Skin of body (tissue), 2 donors: ENCODE measurements around the gene NUP54. TPM values are rescaled to one million over a fixed set of nuclear protein-coding genes. Genes with fewer than 3 reads are reported as not detected.

Experiments used
- DNase-seq: peaks from one replicate; lab custom pipeline; 2025; lab: John Stamatoyannopoulos, UW
- total RNA-seq: library from RNA; depleted of rRNA; stranded (reverse); fragments of >200 nt; gene quantifications from one replicate; pipeline ENCODE4 v1.2.3, GENCODE V29; 2014

The NUP54 gene, protein sequence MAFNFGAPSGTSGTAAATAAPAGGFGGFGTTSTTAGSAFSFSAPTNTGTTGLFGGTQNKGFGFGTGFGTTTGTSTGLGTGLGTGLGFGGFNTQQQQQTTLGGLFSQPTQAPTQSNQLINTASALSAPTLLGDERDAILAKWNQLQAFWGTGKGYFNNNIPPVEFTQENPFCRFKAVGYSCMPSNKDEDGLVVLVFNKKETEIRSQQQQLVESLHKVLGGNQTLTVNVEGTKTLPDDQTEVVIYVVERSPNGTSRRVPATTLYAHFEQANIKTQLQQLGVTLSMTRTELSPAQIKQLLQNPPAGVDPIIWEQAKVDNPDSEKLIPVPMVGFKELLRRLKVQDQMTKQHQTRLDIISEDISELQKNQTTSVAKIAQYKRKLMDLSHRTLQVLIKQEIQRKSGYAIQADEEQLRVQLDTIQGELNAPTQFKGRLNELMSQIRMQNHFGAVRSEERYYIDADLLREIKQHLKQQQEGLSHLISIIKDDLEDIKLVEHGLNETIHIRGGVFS
- 60.4 TPM for total RNA-seq

DNA sequence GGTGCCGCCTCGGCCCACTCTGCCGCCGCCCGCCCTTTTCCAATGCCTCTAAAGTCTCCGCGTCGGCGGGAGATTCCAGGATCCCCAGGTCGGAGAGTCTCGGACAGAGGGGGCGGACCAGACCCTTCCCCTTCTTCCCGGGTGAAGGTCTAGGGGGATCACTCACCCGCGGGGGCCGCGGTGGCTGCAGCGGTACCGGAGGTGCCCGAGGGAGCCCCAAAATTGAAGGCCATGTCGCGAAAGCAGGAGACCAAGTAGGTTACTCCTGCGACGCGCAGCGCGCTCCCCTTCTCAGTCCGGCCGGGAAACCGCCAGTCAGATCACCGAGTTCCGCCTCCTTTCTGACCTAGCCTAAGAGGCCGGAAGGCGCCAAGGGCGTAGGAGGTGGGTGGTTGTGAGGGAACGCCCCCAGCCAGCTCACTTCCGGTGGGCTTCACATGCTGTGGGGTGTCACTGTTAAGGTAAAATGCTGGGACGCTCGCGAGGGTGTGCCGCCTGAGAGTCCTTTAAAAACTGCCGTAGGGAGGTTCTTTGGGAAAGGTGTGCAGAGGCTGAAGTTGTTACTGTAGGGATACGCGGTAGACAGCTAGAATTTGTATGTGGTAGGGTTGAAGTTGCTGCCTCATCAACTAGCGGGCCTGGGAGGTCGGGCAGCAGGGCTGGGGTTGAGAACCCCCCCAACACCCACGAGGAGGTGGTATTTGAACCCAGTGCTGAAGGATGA, at the start of gene NUP54:
Gene NUP54, minus strand, starts transcription at position 256 of the 724 bp plus-strand sequence. Its CDS starts 23 bp downstream, at position 233.
- peak; percentile 98 for DNase-seq

DNA sequence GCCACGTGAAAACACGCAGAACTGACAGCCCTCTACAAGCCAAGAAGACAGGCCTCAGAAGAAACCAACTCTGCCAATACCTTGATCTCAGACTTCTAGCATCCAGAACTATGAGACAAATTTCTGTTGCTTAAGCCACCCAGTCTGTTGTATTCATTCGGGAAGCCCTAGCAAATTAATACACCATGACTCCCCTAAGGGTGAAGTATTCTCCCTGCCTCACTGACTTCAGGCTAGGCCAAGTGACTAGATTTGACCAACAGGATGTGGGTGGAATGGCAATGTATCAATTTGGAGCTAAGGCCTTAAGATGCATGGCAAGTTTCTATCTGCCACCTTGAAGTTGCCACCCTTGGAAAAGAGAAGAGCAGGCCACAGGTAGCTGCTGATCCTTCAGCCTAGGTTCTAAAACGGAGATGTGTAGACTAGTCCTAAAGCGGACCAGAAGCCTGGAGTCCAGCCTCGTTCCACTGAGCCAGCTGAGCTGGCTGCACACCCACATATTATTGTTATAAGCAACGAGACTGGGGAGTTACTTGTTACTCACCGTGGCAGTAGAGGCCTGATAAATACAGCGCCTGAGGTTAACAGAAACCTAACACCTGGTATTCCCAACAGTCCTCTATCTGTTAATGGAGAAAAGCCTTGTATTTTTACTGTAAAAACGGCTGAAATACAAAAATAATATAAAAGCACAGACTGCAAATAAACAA, 49.0 kb upstream of the NUP54 start:
- DNase-seq = no peak

DNA sequence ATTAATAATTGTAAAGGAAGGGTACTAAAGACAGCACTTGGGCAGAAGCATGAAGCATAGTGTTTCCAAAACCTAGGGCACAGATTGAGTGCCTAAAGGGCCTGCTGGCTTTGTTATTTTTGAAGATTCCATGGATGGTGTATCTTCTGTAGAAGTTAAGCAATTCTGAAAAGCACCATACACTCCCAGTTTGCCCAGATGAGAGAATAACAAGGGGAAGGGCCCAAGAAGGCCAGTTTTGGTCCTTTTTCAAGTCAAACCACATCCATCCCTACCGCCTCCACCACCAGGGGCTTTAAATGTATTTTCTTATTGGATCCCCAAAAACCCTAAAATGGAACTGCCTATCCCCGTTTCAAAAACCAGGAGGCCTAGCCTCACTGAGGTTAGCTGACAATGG, 48.2 kb upstream of the NUP54 start:
- no peak for DNase-seq

DNA sequence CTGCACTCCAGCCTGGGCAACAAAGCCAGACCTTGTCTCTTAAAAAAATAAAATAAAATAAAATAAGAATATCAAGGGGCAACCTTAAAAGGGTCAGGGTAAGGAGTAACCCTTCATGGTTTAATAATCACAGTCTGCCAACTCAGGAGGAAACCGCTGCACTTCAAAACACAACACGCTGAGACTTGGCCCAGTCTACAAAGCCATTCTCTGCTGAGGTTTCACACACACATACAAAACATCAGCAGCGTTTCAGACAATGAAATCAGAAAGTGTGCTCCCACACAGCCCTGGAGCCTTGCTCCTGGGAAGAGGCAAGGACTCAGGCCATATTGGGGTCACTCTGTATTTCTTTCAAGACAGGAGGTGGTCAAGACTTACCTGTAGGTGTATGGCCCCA, 47.1 kb upstream of the NUP54 start:
- no peak for DNase-seq

DNA sequence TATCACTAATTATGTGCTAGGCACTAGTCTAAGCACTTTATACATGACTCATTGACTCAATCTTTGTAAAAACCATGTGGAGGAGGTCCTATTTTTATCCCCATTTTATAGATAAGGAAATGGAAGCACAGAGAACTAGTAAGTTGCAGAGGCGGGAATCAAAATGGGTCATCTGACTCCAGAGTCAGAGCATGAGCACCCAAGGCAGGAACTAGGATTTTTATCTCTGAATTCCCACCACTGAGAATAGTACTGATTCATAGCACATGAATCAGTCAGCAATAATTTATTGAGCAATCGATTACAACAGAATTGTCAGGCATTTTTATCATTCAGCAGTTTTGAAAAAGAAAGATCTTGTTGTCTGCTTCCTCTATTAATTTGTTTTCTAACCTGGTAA, 46.1 kb upstream of the NUP54 start:
- no peak for DNase-seq

DNA sequence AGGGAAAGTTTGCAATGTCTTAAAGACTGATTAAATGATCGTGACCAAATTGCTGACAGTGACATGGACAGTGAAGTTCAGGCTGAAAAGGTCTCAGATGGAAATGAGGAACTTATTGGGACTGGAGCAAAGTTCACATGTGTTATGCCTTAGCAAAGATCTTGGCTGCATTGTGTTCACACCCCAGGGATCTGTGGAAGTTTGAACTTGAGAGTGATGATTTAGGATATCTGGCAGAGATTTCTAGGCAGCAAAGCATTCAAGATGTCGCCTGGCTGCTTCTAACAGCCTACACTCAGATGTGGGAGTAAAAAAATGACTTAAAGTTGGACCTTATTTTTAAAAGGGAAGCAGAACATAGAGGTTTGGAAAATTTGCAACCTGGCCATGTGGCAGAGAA, 44.0 kb upstream of the NUP54 start:
- DNase-seq = no peak

DNA sequence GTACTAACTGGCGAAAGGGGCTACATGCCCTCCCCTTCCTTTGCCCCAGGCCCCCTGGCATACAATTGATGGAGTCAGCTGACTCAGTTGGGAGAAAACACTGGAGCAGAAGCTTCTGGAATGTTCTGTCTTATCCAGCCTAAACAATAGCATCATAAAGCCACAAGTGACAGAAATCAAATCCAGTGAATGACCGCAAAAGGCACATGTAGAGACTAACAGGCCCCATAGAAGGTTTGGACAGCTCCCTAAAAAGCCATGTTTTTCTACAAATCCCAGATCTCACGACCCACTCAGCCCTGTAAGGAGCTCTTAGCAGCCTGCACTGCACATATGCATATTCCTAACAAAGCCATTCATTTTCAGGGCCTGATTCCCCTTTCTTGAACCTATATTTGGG, 40.4 kb upstream of the NUP54 start:
- no peak for DNase-seq

DNA sequence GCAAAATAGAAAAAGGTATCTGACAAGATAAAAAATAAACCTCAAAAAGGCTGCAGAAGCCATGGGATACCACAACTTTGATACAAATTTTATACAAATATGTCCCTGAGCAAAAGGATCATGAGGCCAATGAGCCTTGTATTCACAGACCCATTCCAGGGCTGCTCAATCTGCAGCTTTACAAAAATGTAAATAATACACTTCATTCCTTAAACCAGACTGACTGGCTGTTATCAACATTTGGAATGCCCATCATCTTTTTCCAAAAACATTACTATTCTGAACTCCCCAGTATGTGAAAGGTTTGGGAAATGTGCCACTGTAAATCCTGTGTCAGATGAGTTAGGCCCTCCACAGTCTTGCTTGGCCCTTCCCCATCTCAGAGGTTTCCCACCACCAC, 40.0 kb upstream of the NUP54 start:
- no peak for DNase-seq

DNA sequence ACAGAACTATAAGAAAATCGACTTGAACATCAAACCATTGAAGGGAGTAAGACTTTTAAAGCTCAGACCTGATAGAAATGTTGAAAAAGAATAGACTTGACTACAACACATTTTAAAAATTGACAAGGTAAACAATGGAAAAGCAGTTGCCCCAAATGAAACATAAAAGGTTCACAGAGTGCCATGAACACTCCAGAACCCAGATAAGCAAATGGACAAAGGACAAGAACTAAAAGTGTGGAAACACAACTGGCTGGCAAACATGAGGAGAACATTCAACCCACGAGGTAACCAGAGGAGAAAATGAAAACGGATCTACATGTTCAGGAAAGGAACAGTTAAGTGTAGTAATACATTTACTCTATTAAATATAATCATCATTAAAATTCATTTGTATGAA, 39.0 kb upstream of the NUP54 start:
- DNase-seq = no peak

DNA sequence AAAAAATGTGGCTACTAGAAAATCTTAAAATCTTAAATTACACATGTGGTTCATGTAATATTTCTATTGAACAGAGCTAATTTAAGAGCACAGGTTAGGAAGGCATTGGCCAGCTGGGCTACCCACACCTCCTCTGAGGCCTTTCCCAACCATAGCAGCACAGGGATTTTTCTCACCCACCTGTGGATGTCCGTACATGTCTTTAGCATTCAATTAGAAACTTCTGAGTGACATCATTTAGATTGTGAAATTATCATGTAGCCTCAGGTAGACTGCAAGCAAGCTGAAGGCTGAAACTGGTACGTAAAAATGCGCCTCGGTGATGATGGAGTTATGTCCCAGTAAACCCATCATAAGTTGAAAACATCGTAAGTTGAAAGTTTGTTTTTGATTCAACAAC, 34.3 kb upstream of the NUP54 start:
- no peak for DNase-seq

DNA sequence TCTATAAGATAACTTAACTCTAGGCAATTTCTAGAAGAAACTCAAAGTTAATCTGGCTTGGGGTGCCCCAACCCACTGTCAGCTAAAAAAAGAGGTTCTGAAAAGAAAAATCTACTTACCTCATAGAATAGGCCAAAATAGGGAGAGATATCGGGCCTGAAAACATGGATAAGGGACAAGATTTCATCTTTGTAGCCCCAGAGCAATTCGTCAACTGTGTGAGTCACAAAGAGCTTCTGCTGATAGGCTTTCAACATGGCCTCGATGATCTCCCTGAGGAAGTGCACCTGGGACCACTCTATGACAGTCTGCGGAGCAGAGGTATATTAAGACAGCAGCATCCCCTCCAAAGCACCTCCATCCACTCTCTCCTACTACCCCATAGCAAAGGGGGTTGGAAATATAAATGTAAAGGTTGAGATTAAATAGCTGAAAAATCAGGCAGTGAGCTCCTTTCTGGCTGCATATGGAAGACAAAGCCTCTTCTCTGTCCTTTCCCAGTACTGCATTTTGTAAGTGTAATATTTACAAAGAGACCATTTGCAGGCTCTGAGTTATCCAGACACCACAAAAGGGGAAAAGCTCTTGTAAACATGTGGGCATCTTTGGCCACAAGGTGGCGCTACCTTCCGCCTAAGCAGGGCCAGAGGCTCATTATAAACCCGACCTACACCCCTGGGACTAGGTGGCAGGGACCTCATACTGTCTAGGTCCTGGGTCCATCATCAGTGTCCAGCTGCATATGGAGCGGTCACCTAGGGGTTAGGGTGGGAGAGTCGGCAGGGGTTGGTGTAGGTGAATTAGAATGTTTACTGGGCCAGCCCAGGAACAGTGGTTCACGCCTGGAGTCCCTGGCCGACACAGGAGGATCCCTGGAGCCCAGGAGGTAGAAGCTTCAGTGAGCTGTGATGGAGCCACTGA, 31.5 kb upstream of the NUP54 start:
- DNase-seq = no peak

DNA sequence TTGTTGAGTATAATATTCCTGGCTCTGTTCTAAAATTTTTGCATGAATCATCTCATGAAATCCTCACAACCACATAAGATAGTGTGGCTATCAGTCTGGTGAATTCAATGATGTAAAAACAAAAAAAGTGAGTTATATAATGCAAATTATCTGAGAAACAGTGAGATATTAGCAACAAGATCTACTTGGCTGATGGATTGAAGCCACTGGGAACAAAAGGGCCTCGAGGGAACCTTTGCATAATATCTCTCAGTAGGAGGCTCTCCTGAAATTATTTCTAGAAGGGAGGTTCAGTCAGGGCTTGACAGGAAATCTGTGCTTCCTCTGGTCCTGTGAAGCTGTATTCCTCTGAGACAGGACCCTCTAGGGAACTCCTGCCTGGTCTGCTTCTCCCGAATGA, 30.1 kb upstream of the NUP54 start:
- no peak for DNase-seq

DNA sequence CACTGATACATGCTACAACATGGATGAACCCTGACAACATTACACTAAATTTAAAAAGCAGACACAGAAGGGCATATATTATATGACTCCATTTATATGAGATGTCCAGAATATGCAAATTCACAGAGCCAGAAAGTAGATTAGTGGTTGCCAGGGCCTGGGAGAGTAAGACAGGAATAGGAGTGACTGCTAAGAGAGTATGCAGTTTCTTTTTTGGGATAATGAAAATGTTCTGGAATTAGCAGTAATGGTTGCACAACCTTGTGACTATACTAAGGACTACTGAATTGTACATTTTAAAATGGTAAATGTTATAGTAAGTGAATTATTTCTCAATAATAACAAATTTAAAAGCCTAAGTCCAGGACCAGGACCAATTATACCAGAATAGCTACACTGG, 29.5 kb upstream of the NUP54 start:
- no peak for DNase-seq

DNA sequence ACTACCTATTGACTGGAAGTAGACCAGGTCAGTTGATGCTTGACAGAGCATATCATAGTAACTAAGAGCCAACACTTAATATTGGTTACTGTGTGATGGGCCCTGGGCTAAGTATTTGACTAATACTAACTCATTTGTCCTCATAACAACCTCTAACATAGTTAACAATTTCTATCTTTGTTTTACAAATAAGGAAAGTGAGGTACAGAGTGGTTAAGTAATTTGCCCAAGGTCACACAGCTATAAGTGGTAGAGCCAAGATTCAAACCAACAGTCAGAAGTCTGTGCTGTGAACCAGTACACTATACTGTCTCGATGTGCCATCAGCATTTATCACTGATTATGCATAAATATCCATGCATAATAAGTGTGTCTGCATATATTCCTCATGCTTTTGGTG, 27.1 kb upstream of the NUP54 start:
- no peak for DNase-seq

DNA sequence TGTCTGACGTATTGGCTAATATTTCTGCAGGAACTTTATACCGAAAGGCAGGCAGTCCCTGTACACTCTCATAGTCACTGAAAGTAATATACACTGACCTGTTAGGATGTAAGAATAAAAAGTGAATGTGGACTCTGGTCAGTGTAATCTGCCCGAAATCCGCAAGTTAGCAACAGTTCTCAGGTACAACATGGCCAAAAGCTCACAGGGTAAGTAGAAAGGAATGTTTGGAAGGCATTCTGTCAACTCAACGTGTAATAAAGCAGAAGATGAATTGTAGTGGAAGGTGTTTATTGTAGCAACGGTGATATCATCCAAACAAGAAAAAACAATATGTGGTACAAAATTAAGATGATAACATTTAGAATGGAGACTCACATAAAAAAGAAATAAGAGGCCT, 26.0 kb upstream of the NUP54 start:
- DNase-seq = no peak

DNA sequence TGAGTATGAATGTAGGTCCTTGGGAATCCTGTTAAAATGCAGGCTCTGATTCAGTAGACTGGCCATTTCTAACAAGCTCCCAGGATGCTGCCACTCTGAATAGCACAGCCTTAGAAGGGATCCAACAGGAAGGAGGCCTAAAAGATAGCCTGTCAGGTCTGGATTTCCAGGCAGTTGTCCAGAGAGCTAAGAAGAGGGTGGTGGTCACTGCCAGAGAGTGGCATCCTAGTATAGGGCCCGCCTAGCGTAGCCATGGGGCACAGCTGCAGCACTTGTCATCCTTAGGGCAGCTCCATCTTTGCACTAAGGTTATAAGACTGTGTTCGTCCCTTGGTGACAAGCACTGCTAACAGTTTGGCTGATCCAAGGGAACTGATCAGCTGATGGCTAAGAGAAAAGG, 20.5 kb upstream of the NUP54 start:
- no peak for DNase-seq

DNA sequence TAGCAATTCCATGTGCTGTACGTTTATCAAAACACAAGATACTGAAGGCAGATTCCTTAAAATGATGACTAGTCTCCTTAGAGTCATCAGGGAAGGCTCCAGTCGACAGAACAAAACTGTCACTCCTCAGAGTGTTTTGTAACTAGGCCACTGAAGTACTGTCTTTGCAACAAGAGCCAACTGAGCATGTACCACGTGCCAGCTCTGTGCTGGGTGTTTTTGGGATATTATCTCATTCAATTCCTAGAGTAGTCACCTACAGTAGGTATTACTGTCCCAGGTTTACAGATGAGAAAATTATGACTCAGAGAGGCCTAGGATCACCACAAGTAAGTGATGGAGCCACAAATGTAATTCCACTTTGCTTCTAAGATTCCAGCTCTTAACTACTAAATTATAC, 18.3 kb upstream of the NUP54 start:
- DNase-seq = no peak

DNA sequence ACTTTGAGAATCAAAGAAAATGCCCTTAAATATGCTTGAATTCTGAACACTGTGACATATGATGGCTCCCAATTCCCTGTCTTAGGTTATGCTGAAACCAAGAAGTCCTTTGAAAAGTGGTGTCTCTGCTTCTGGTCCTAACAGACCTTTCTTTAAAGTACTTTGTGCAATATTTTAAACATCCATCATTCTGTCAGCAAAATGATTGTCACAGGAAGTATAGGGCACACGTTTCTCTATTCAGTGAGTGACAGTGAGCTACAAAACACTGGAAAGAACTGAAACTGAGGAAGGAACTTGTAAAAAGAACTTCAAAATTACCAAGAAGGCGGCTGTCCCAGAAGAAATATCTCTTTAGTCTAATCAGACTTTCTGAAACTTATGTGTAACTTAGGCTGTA, 12.2 kb upstream of the NUP54 start:
- no peak for DNase-seq

DNA sequence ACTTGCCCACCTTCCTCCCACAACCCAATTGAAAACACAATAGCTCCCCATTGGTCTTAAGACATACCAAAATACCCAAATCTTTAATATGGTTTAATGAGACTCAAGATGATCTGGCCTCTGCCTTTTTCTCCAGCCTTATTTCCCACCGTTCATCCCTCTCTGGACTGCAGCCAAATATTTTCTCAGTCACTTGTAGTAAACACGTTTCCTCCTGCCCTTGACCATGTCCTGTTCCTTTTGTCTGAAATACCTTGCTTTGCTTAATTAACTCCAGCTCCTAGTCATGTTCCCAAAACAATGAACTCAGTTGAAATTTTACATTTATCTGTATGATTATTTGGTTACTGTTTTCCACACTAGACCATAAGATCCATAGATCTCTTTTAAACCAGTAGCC, 8.4 kb upstream of the NUP54 start:
- no peak for DNase-seq

DNA sequence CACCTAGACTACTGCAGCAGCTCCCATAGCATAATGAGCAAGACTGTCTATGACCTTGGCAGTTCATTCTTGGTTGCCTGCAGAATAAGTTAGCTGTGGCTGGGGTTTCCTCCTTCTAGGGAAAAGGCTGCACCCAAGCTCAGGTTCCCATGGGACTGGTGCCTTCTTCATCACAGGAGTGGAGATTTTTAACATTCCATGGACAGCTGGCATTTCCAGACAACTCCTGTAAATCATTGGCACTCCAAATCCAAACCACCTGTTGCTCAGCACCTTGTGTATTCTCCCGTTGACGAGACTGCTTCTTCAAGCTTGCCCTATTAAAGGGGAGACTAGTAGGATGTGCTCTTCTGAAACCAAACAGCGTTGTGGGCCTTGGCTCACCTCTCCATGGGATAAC, 7.8 kb upstream of the NUP54 start:
- DNase-seq = no peak

DNA sequence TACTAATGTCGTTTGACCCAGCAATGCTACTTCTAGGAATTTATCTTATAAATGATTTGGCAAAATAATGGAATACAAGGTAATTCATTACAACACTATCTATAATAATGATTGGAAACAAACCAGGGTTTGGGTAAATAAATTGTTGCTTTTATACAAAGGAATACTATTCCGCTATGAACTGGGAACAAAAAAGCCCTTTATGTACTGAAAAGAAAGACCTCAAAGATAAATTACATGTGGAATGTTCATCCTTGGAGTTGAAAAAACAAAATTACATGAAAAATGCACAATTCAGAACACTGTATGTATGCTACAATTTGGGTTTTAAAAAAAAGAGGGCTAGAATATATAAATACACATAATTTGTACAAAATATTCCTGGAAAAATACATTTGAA, 5.2 kb upstream of the NUP54 start:
- DNase-seq = no peak
